IMR-90 (cell line): ENCODE data around the gene ASTN2. TPM values are rescaled to one million over a fixed set of nuclear protein-coding genes. Genes with fewer than 3 reads are reported as not detected.

Experiments used
- ATAC-seq: fragments of 200-7000 bp; cut with Tn5 transposase; 2 replicates; pipeline ENCODE4 v1.9.1; 2020; ENCODE audit warnings: low read depth, mild to moderate bottlenecking, moderate library complexity
- BruUV-seq: library from RNA; stranded (reverse); fragments of 400-500 nt; replicated peaks from 2 replicates; lab custom pipeline; 2021; lab: Mats Ljungman, UMichigan
- CTCF ChIA-PET: fragments of 300-600 bp; formaldehyde crosslinking; extraction: SDS; loops from one replicate; lab custom pipeline; 2021; ENCODE audit warnings: antibody characterized with exemption; lab: Yijun Ruan, JAX
- POLR2A ChIA-PET: fragments of 300-600 bp; sonication (Branson Sonifier 250); formaldehyde crosslinking; loops from one replicate; lab custom pipeline; 2022; ENCODE audit warnings: antibody characterized with exemption; ENCODE audit not compliant: unreplicated experiment; lab: Charles Lee
- DNase-seq: peaks from one replicate; pipeline ENCODE4 v3.0.0; 2013
- H2AFZ ChIP-seq: replicated peaks from 2 replicates; pipeline ENCODE3; 2013; ENCODE audit warnings: low read length, mild to moderate bottlenecking; ENCODE audit not compliant: poor library complexity
- H2AK5ac ChIP-seq: 2 replicates; pipeline ENCODE4 v1.6.1; 2013; ENCODE audit warnings: low read depth, low read length, inconsistent platforms
- H2AK9ac ChIP-seq: replicated peaks from 2 replicates; pipeline ENCODE3; 2013; ENCODE audit warnings: mild to moderate bottlenecking, low read depth, low read length, moderate library complexity; ENCODE audit not compliant: poor library complexity
- H2BK120ac ChIP-seq: 2 replicates; pipeline ENCODE4 v1.6.1; 2013; ENCODE audit warnings: low read depth, low read length, inconsistent platforms
- H2BK15ac ChIP-seq: 3 replicates; pipeline ENCODE4 v1.6.1; 2013; ENCODE audit warnings: low read depth, low read length, inconsistent platforms
- H2BK20ac ChIP-seq: 2 replicates; pipeline ENCODE4 v1.6.1; 2013; ENCODE audit warnings: low read depth, mild to moderate bottlenecking, inconsistent platforms, low read length, moderate library complexity
- H2BK5ac ChIP-seq: 2 replicates; pipeline ENCODE4 v1.6.1; 2013; ENCODE audit warnings: mild to moderate bottlenecking, low read depth, low read length, inconsistent platforms; ENCODE audit not compliant: poor library complexity, severe bottlenecking
- H3K14ac ChIP-seq: replicated peaks from 2 replicates; pipeline ENCODE4 v1.6.1; 2013; ENCODE audit warnings: low read depth, low read length, inconsistent platforms
- H3K18ac ChIP-seq: 2 replicates; pipeline ENCODE4 v1.6.1; 2013; ENCODE audit warnings: low read depth, low read length, control low read depth
- H3K23ac ChIP-seq: 2 replicates; pipeline ENCODE4 v1.6.1; 2013; ENCODE audit warnings: low read depth, low read length, inconsistent platforms
- H3K27ac ChIP-seq: 2 replicates; pipeline ENCODE4 v1.5.1; 2013; ENCODE audit warnings: mild to moderate bottlenecking, control low read depth, low read length; ENCODE audit not compliant: insufficient read depth
- H3K27me3 ChIP-seq: 2 replicates; pipeline ENCODE4 v1.6.1; 2013; ENCODE audit warnings: low read length; ENCODE audit not compliant: control insufficient read depth, insufficient read depth
- H3K36me3 ChIP-seq: 2 replicates; pipeline ENCODE4 v1.6.1; 2013; ENCODE audit warnings: low read length, mixed read lengths; ENCODE audit not compliant: control insufficient read depth, insufficient read depth
- H3K4ac ChIP-seq: 2 replicates; pipeline ENCODE4 v1.6.1; 2013; ENCODE audit warnings: low read depth, low read length, inconsistent platforms
- H3K4me1 ChIP-seq: 2 replicates; pipeline ENCODE4 v1.6.1; 2013; ENCODE audit warnings: low read length, mixed read lengths; ENCODE audit not compliant: control insufficient read depth, insufficient read depth
- H3K4me2 ChIP-seq: 2 replicates; pipeline ENCODE4 v1.6.1; 2013; ENCODE audit warnings: low read depth, mild to moderate bottlenecking, control low read depth, low read length, moderate library complexity
- H3K4me3 ChIP-seq: 2 replicates; pipeline ENCODE4 v1.5.1; 2013; ENCODE audit warnings: low read depth, mild to moderate bottlenecking, control low read depth, low read length, moderate library complexity; ENCODE audit not compliant: insufficient read depth
- H3K56ac ChIP-seq: 2 replicates; pipeline ENCODE4 v1.6.1; 2013; ENCODE audit warnings: low read length, inconsistent platforms; ENCODE audit not compliant: insufficient read depth; ENCODE audit errors: extremely low read depth
- H3K79me1 ChIP-seq, 2 experiments: 2 replicates each; pipeline ENCODE4 v1.6.1; 2013; ENCODE audit warnings: low read length in 2 of 2, inconsistent platforms in 1 of 2, low read depth in 1 of 2
- H3K9ac ChIP-seq: 2 replicates; pipeline ENCODE4 v1.6.1; 2013; ENCODE audit warnings: low read depth, low read length, control low read depth
- H3K9me1 ChIP-seq: 2 replicates; pipeline ENCODE4 v1.6.1; 2013; ENCODE audit warnings: low read length, inconsistent platforms; ENCODE audit not compliant: insufficient read depth
- H3K9me3 ChIP-seq: 2 replicates; pipeline ENCODE4 v1.6.1; 2013; ENCODE audit warnings: low read length; ENCODE audit not compliant: control insufficient read depth, insufficient read depth
- H4K20me1 ChIP-seq: 2 replicates; pipeline ENCODE4 v1.6.1; 2013; ENCODE audit warnings: low read length, inconsistent platforms; ENCODE audit not compliant: insufficient read depth
- H4K5ac ChIP-seq: 2 replicates; pipeline ENCODE4 v1.6.1; 2013; ENCODE audit warnings: mild to moderate bottlenecking, low read depth, low read length, control low read depth
- H4K8ac ChIP-seq, 2 experiments: 2 replicates each; pipeline ENCODE4 v1.6.1; 2013; ENCODE audit warnings: low read depth in 2 of 2, low read length in 2 of 2, control low read depth in 1 of 2, inconsistent platforms in 1 of 2
- H4K91ac ChIP-seq: 2 replicates; pipeline ENCODE4 v1.6.1; 2013; ENCODE audit warnings: low read depth, low read length, inconsistent platforms; ENCODE audit not compliant: insufficient read depth
- BHLHE40 ChIP-seq: fragments of 150-350 bp; IDR thresholded peaks from 2 replicates; pipeline ENCODE4 v1.6.1; 2016; ENCODE audit warnings: mild to moderate bottlenecking, low read depth, low read length
- CEBPB ChIP-seq: IDR thresholded peaks from 2 replicates; pipeline ENCODE4 v1.6.1; 2012; ENCODE audit warnings: low read depth, low read length, improper control_type of control experiment
- CHD1 ChIP-seq: IDR thresholded peaks from 2 replicates; pipeline ENCODE4 v1.6.1; 2012; ENCODE audit warnings: low read depth, low read length, improper control_type of control experiment
- CTCF ChIP-seq: conservative IDR thresholded peaks from 2 replicates; pipeline ENCODE4 v1.5.1; 2012; ENCODE audit warnings: mild to moderate bottlenecking, low read depth, low read length, improper control_type of control experiment
- ELK1 ChIP-seq: fragments of 150-350 bp; IDR thresholded peaks from 2 replicates; pipeline ENCODE4 v1.6.1; 2016; ENCODE audit warnings: low read depth, mild to moderate bottlenecking, low read length, moderate library complexity, borderline replicate concordance
- FOS ChIP-seq: fragments of 150-350 bp; IDR thresholded peaks from 2 replicates; pipeline ENCODE4 v1.6.1; 2016; ENCODE audit warnings: low read depth, low read length
- MAFK ChIP-seq: IDR thresholded peaks from 2 replicates; pipeline ENCODE4 v1.6.1; 2012; ENCODE audit warnings: low read depth, low read length, improper control_type of control experiment
- MAZ ChIP-seq: IDR thresholded peaks from 2 replicates; pipeline ENCODE4 v1.6.1; 2012; ENCODE audit warnings: low read depth, mild to moderate bottlenecking, low read length, improper control_type of control experiment, moderate library complexity, borderline replicate concordance
- MXI1 ChIP-seq: IDR thresholded peaks from 2 replicates; pipeline ENCODE4 v1.6.1; 2012; ENCODE audit warnings: low read depth, mild to moderate bottlenecking, low read length, moderate library complexity, borderline replicate concordance
- NFE2L2 ChIP-seq: fragments of 150-350 bp; IDR thresholded peaks from 2 replicates; pipeline ENCODE4 v1.6.1; 2016; ENCODE audit warnings: low read depth, mild to moderate bottlenecking, low read length
- POLR2A ChIP-seq: IDR thresholded peaks from 2 replicates; pipeline ENCODE4 v1.6.1; 2012; ENCODE audit warnings: mild to moderate bottlenecking, low read depth, low read length
- RAD21 ChIP-seq: IDR thresholded peaks from 2 replicates; pipeline ENCODE4 v1.6.1; 2012; ENCODE audit warnings: low read length, improper control_type of control experiment
- RCOR1 ChIP-seq: IDR thresholded peaks from 2 replicates; pipeline ENCODE4 v1.6.1; 2012; ENCODE audit warnings: mild to moderate bottlenecking, low read length, improper control_type of control experiment; ENCODE audit not compliant: insufficient replicate concordance
- RFX5 ChIP-seq: IDR thresholded peaks from 2 replicates; pipeline ENCODE4 v1.8.0; 2012; ENCODE audit warnings: low read depth, mild to moderate bottlenecking, low read length, moderate library complexity
- SMC3 ChIP-seq: fragments of 150-350 bp; IDR thresholded peaks from 2 replicates; pipeline ENCODE4 v1.6.1; 2016; ENCODE audit warnings: low read depth, mild to moderate bottlenecking, antibody characterized with exemption, low read length, moderate library complexity
- WGBS, 2 experiments: methylation state at CpG; one replicate each; pipeline versions ENCODE4 v1.1.5 to v1.1.7; 2013; ENCODE audit warnings: missing lambda C conversion rate in 2 of 2; ENCODE audit not compliant: insufficient read length in 1 of 2; ENCODE audit errors: extremely low coverage in 2 of 2; 5-methylcytosine and 5-hydroxymethylcytosine counted together
- dilution Hi-C: fragments of 300-500 bp; cut with HindIII; formaldehyde crosslinking; loops from one replicate; pipeline ENCODE4 v1.14.3; 2018; ENCODE audit warnings: low sequenced_read_pairs; ENCODE audit not compliant: unreplicated experiment
- in situ Hi-C: fragments of 300-500 bp; cut with MboI; formaldehyde crosslinking; loops from 3 replicates; pipeline ENCODE4 v1.14.3; 2019; ENCODE audit warnings: low sequenced_read_pairs, inconsistent platforms, mixed read lengths
- intact Hi-C: fragments of 100-400 bp; cut with micrococcal nuclease; formaldehyde crosslinking; loops from 2 replicates; pipeline ENCODE4 v1.10.0; 2022
- polyA plus RNA-seq, 3 experiments: library from polyadenylated mRNA; depleted of rRNA; stranded (reverse); fragments of >200 nt; gene quantifications; 2 replicates each; pipeline ENCODE4 v1.2.3, GENCODE V29; 2012; ENCODE audit warnings: low replicate concordance in 1 of 3
- total RNA-seq: library from RNA; depleted of rRNA; stranded (reverse); fragments of >200 nt; gene quantifications from 2 replicates; pipeline ENCODE4 v1.2.3, GENCODE V29; 2012
- TF ChIP-seq, protein P1 (sequence below): fragments of 150-350 bp; IDR thresholded peaks from 2 replicates; pipeline ENCODE4 v1.6.1; 2017; ENCODE audit warnings: mild to moderate bottlenecking, antibody characterized with exemption, low read length, low read depth

ASTN2 gene
- total and polyA plus RNA-seq, 2 of the 4 experiments (the other 2 are of a cell fraction) = 3.8 to 6.8 TPM

GRCh38 chr9:117278471-117279035 lies 136.3 kb downstream of the ASTN2 start:
- no peak for DNase-seq

More at GRCh38 chr9:117278471-117279035, 136.3 kb downstream of the ASTN2 start:
- Histone ChIP-seq H2AK5ac (no peak overlapping the region), H3K9ac (no peak overlapping the region), H4K91ac (no peak overlapping the region), H3K14ac (no peak overlapping the region), H3K9me1 (no peaks in the 10 kb centered on the region), H3K27ac (no peak overlapping the region), H2BK20ac (no peak overlapping the region), H3K79me1 (no peaks in the 10 kb centered on the region), H4K8ac (no peak overlapping the region), H3K56ac (no peak overlapping the region), H4K5ac (no peak overlapping the region), H3K23ac (no peak overlapping the region), H3K18ac (no peak overlapping the region), H4K20me1 (no peaks in the 10 kb centered on the region), H2BK120ac (no peak overlapping the region), H2AFZ (no peak overlapping the region), H3K9me3 (peaks cover 2% of the 10 kb centered on the region; the same call in 1 of the 2 replicates), H2AK9ac (no peak overlapping the region), H3K4me1 (no peaks in the 10 kb centered on the region), H2BK15ac (no peak overlapping the region), H3K4me3 (no peak overlapping the region), H3K36me3 (no peaks in the 10 kb centered on the region), H3K4me2 (no peak overlapping the region), H2BK5ac (no peak overlapping the region), H3K27me3 (no peaks in the 10 kb centered on the region), H3K4ac (no peak overlapping the region)
- CTCF ChIA-PET = interaction anchor here (0.6 kb wide), 1 partner anchor 73 kb away, joined by 4 read pairs; no protein-coding TSS in a partner anchor
- dilution Hi-C loops (no loop called here), in situ Hi-C loops (no loop called here), intact Hi-C loops (no loop called here)
- BruUV-seq = no TSS peak
- ATAC-seq = no peak
- POLR2A ChIA-PET = no interaction called here
- WGBS, 2 experiments = 18% methylated on average over 3 of the region's 7 CpGs; no CpG with 5 or more reads in 1 of the 2 experiments
- TF ChIP-seq MXI1 = no peak
- TF ChIP-seq MAFK = no peak
- no peak for TF ChIP-seq NFE2L2
- no peak for TF ChIP-seq MAZ
- TF ChIP-seq BHLHE40 = no peak
- TF ChIP-seq ELK1 = no peak
- TF ChIP-seq, protein P1, sequence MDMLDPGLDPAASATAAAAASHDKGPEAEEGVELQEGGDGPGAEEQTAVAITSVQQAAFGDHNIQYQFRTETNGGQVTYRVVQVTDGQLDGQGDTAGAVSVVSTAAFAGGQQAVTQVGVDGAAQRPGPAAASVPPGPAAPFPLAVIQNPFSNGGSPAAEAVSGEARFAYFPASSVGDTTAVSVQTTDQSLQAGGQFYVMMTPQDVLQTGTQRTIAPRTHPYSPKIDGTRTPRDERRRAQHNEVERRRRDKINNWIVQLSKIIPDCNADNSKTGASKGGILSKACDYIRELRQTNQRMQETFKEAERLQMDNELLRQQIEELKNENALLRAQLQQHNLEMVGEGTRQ = no peak
- no peak for TF ChIP-seq RCOR1
- no peak for TF ChIP-seq CTCF
- TF ChIP-seq CEBPB = no peak
- no peak for TF ChIP-seq FOS
- TF ChIP-seq CHD1 = no peak
- TF ChIP-seq POLR2A = no peak
- no peak for TF ChIP-seq RFX5
- no peak for TF ChIP-seq SMC3
- TF ChIP-seq RAD21 = no peak
